Activated T-cell treated with anti-CD3 and anti-CD28 coated beads for 1 hour (primary cell): ENCODE results near the gene CPED1.
"Not testable (repeated sequence)": the region's sequence is repeated elsewhere in the genome, so short reads cannot be mapped to it uniquely, and the experiment has no call there.

Experiments used
- DNase-seq: peaks from one replicate; pipeline ENCODE4 v3.0.0-alpha.2; 2020; ENCODE audit warnings: low read depth

The CPED1 gene

DNA sequence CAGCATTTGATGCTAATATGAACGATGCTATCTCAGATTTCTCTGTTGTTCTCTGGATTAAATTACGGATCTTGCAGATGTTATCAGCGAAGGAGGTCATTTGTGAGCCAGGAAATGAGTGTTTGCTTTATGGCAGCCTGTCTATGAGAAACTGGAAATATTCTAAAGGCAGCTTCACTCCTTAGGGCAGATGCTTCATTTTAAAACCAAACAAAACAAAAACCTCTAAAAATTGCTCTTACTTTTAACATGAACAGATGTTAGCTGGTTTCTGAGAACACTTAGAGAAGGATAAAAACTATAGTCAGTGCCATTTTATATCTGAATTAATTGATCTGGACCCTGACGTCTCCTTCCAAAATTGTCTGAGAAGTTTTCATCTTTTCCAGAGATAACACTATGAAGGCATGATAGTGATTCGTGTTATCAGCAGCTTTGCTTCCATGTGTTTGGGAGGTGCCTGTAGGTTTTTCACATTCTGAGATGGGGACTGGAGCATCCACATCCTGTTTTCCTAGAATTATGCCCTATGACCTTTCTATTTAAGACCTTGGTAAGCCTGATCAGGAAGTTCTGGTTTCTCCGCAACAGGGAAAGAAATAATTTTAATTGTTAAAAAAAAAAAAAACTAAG is 53.1 kb downstream of the CPED1 start:
- DNase-seq = no peak

DNA sequence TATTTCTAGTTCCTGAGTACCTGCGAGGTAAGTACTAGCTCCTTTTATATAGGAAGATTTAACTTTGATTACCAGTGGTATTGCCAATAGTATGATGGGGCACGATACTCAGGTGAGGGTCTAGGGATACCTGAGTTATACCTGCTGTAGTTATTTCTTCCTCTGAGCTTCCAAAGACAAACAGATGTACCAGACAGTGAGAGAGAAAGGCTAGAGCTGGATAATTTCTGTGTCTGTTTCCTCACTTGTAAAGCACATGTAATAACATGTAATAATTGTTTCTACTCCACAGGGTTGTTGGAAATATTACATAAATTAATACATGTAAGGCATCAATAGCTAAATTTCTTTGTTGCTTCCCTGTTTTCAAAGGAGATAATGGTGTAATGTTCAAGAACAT is 53.7 kb downstream of the CPED1 start:
- no peak for DNase-seq

DNA sequence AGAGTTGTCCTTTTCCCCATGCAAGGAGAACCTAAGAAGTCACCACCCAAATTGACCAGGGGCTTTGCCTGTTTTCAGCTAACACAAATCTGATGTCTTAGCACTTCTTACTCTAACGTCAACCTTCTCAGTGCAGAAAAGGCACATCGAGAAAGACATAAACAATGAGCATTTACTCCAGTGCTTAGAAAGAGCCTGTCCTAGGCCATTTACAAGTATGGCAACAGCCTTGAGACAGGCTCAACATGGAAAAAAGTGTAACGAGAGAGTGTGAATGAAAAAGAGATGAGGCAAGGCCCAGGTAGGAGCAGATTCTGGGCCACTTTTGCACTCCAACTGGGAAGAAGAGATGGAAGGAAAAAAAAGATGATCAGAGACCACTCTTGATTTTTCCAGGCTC is 54.4 kb downstream of the CPED1 start:
- DNase-seq = no peak

DNA sequence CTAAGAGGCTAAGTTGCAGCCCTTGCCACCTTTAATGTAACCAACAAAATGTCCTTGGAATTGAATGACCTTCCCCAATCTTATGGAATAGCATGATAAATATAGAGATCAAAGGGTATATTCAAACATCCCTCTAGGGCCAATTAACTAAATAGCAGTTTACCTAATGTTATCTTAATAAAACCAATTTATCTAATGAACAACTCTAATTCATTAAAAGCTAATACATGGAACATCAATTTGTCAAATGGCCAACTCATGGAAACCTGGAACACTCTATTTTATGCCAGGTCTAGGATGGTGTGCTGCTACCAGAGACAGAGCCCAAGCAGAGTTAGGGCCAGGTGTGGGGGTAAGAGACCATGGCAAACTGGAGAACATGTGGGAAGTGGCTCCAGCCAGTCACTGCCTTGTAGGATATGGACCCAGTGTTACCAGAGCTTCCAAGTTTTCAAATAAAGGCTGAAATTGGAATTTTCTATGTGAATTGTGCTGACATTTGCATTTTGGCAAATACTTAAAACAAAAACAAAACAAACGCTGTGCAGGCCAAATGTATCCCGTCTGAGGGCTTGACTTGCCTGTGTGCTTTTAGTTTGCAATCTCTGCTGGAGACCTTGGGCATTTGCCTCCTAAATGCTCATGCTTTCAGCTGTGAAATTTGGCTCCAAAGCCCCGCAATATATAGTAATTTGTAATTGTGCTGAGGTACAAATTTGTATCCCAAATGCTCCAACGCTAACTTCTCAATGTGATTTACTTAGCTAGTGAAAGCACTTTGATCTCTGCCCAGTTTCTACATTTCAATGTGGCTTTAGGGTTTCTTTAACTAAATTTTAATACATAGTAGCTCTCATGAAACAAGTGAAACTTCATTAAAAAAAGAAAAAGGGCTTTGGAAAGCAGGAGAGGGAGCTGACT is 55.1 kb downstream of the CPED1 start:
- no peak for DNase-seq

DNA sequence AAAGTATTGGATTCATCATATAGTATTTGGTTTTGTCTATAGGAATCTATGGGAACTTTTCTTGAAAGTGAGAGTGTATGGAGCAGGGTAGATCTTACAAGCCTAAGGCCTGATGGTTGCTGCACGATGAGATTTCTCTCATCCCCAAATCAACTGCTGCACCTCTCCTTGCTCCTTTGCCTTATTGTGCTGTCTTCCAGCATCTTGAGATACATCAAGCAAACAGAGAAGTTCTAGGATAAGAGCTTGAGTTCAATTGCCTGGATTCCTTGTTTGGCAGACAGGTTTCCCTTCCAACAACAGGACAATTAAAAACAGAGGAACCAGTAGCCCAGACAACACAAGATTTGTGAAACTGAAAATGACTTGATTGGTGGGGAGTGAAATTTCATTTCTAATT is 56.6 kb downstream of the CPED1 start:
- no peak for DNase-seq

DNA sequence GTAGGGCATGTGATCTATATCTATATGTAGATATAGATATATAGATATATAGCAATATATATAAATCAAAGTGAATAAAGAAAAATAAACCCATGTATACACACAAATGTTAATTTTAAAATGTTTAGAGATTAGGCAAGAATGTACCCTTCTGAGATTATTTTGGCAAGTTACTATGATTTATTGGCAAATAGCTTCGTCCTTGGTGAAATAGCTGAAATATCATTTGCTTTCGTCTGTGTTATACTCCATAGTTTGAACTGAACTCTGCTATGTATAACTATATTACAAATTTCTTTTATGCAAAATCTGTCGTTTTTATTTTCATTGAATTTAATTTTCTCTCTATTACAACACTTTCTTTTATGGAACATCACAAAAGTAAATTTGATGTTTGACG is 57.5 kb downstream of the CPED1 start:
- DNase-seq = no peak

DNA sequence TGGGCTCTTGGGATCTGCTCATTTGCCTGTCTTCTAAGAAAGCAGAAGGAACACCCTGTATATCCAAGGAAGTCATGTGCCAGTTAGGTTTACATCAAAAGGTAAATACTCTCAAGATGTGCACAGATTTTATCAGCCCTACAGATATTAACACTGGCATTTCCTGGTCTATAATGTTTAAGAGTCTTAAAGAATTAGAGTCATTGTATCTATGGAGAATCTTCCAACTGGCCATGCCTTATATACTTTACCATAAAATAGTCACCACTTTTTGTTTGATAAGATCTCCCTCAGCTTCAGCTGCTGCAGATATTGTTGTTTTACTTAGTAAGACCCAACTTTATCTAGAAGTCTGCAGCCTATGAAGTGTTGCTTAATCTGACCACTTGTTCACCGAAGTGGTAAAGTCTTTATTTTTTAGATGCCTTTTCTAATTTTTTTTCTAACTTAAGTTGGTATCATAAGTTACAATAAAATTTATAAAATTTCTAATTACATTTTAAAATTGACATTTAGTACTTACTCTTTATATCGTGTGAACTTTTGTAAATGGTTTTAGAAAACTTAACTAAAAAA is 58.5 kb downstream of the CPED1 start:
- DNase-seq = no peak

DNA sequence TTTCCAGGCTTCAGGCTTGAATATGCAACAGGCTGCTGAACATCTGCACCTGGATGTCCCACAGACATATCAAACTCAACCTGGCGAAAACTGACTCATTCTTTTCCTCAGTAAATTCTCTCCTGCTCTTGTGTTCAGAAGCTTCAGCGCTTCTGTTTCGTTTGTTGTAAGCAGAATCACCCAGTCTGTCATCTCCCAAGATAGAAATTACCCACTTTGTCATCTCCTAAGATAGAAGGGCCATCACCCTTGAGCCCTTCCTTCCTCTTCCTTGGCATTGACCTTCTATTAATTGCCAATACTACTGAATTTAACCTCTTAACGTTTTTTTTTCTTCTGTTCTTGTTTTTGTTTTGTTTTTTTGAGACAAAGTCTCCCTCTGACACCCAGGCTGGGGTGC is 59.7 kb downstream of the CPED1 start:
- DNase-seq = no peak

DNA sequence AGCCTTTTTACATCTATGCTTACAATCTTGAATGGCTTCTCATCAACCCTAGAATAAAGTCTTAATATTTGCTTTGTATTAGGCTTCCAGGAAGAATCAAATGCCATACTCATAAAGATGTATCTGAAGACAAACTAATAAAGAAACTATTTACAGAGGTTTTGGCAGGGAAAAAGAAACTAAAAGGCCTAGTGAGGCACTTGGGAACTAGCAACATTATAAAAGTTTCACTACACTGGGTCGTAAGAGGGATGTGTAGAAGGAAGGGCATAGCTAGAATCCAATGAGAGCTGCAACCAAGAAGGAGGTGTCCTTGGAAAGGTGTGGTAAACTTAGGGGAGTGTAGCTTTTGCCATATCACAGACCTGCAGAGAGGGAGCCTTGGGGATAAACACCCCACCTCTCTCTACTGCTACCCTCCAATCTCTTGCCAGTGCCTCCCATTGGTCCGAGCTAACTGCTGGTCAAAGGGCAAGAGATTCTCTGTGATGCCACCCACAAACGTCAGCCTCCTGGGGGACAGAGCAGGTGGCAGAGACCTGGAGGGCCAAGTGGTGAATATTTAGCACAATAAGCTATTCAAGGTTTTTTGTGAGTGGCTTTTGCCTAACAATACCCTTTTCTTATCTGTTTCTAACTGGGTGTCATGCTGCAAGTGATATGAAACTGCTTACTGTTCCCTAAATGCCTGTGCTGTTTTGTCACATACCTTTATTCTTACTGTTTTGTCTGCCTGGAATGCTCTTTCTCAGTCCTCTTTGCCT is 60.7 kb downstream of the CPED1 start:
- no peak for DNase-seq

DNA sequence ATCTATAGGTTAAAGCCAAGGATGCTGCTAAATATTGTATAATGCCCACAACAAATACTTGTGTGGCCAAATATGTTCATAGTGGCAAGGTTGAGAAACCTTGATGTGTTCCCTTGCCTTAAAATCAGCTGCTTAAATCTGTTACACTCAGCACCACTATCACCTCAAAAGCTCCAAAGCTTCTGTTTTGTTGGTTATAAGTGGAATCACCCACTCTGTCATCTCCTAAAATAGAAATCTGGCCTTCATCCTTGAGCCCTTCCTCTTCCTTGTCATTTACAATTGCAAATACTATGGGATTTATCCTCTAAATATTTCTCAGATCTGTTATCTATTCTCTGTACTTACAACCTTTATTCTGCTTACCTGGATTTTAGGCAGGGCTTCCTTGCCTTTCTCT is 61.4 kb downstream of the CPED1 start:
- no peak for DNase-seq

DNA sequence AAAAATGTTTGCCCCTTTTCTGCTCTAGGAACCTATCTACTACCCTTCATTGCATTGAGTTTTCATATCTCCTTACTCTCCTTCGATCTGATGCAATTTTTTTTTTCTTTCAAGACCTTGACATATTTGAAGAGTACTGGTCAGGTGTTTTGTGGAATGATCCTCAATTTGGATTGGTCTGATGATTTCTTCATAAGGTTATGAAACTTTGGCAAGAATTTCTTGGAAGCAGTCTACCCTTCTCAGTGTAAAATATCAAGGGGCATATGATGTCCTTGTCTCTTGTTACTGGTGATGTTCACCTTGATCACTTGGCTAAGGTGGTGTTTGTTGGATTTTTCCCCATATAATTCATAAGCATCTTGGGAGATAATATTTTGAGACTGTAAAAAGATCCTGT is 64.7 kb downstream of the CPED1 start:
- DNase-seq = no peak

DNA sequence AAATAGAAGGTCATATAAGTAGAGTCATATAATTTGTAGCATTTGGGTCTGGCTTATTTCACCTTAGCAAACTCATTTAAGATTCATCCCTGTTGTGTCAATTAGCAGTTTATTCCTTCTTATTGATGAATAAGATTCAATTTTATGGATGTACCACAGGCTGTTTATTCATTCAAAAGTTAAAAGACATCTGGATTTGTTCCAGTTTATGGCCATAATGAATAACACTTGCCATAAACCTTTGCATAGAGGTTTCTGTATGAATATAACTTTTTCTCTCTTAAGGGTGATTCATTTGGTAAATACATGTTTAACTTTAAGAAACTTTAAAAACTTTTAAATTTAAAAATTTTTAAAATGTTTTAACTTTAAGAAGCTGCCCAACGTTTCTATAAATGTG is 66.4 kb downstream of the CPED1 start:
- DNase-seq = no peak

DNA sequence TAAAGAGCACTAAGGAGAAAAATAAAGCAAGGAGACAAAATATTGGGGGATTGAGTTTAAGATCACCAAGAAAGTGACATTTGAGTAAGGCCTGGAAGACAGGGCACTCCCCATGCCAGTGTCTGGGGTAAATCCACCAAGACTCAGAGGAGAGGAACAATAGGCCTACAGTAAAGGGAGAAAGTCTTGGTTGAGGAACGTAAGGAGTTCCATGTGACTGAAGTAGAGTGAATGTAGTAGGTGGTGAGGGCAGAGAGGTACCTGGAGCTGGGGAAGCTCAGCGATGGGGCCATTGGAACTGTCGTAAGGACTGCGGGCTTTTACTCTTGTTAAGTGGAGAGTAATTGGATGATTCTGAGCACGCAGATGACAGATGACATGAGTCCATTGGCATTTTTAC is 69.4 kb downstream of the CPED1 start:
- DNase-seq = no peak

DNA sequence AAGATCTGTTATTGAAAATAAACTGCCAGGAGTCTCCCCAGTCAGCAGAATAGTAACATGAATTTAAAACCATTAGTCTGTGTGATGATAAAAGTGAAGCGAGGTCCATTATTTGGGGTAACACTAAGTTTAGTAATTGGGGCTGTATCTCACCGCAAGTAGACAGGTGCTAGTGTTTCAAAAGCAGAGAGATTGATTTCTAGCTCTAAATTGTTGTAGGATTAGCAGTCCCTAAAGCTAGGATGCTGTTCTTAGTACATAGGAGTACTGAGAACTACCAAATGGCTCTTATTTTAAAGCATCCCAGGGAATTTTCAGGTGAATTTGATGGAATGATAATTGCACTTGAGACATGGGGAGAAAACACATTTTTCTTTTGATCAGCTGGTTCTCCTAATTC is 70.5 kb downstream of the CPED1 start:
- no peak for DNase-seq

DNA sequence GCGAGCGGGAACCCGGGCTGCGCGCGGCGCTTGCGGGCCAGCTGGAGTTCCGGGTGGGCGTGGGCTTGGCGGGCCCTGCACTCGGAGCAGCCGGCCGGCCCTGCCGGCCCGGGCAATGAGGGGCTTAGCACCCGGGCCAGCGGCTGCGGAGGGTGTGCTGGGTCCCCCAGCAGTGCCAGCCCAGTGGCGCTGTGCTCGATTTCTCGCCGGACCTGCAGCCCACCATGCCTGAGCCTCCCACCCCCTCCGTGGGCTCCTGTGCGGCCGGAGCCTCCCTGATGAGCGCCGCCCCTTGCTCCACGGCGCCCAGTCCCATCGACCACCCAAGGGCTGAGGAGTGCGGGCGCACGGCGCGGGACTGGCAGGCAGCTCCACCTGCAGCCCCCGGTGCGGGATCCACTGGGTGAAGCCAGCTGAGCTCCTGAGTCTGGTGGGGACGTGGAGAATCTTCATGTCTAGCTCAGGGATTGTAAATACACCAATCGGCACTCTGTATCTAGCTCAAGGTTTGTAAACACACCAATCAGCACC is 71.5 kb downstream of the CPED1 start:
- DNase-seq = not testable (repeated sequence)

DNA sequence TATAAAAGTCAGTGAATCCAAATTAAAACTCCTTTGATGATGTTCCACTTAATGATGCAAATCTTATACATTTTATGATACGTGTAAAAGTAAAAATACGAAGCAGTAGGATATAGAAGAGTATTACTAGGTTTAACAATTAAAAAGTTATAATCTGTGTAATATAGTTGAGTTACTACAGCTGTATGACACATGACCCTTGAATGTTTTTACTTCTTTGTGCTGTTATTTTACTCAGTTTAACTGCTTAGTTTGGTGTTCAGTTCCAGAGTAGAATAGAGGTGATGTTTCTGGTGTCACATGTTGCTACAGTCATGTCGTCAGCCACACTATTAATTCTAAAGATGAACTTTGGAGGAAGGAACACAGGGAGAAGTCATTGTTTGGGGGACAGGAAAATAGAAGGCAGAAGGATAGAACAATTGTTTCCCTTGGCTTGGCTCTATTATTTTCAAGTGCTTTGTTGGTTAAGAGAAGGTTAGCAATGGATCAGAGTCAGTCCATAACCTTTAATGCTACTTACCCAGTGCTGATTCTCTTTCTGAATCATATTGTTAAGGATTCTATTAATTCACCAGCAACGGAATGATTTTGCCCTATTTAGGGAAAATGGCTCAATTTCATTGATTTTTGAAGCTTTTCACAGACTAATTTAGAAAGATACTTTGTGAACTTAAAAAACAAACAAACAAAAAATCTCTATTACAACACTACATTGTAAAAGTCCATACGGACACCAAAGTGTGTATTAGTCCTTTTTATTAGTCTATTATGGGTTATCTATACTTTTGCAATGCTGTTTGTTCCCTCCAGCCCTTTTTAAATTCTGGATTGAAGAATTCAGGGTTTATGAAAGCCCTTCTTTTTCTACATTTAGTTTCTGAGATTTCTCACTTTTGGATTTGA is 73.4 kb downstream of the CPED1 start:
- DNase-seq = no peak

DNA sequence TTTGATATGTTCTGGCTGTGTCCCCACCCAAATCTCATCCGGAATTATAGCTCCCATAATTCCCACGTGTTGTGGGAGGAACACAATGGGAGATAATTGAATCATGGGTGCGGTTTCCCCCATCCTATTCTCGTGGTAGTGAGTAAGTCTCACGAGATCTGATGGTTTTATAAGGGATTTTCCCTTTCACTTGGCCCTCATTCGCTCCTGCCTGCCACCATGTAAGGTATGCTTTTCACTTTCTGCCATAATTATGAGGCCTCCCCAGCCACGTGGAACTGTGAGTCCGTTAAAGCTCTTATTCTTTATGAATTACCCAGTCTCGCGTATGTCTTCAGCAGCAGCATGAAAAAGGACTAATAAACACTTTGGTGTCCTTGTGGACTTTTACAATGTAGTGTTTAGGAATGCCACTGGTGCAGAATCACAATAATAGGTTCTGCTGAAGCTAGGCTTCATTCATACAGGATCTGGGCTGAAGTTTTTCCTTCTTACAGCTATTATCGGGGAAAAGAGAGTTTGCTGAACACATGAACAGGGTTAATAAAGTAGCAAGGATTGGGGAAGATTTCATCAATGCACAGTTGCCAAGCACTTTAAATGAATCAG is 74.3 kb downstream of the CPED1 start:
- DNase-seq = no peak

DNA sequence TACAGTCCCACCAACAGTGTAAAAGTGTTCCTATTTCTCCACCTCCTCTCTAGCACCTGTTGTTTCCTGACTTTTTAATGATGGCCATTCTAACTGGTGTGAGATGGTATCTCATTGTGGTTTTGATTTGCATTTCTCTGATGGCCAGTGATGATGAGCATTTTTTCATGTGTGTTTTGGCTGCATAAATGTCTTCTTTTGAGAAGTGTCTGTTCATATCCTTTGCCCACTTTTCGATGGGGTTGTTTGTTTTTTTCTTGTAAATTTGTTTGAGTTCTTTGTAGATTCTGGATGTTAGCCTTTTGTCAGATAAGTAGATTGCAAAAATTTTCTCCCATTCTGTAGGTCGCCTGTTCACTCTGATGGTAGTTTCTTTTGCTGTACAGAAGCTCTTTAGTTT is 79.2 kb downstream of the CPED1 start:
- not testable (repeated sequence) for DNase-seq

DNA sequence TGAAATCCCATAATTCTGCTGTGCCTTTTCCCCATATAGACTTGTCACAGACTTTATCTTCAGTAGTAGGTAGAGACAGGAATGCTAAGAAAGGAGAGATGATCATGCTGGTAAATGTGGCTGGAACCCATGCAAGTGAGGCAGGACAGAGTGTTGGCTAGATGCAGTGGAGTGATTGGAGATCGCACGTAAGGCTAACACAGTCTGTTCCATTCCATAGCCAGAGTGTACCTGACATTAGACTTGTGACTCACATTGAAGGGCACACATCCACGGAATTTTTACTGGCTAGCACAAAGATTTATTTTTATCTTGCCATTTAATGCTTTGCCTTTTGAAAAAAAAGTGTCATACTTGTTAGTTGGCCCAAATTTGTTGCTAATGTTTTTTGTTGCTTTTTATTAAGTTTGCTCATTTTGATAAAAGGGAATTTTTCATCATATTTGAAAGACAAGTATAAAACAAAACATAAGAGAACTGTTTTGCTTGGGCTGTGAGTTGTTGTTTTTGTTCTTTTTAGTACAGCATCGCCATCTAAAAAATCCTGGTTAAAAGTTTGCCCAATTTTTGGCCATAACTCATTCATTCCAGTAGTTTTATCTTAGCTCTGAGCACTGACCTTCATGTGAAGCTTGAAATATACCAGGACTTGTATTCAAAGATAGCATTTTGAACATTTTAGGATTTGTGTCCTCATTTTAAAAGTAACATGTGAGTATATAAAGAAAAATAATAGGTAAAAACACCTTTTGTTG is 81.0 kb downstream of the CPED1 start:
- DNase-seq = no peak

DNA sequence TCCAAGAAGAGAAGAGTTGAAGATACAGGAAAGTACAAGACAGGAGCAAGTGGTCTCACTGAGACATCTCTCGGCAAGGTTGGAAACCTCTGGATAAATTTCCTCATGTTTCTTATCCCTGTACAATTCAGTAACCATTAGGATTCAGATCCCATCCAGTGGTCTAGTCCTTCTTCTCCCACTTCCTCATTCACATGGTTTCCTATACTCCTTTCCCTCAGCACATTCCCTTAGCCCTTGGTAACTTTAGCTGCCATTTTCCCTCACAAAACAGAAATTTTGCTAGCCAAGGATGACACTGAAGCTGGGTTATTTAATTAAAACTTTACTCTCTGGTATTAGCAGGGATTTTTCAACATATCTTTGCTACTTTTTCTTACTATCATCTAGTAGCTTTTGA is 82.6 kb downstream of the CPED1 start:
- DNase-seq = no peak
